Measurements from ENCODE around the gene GNG10.
"Not testable (repeated sequence)": the region's sequence is repeated elsewhere in the genome, so short reads cannot be mapped to it uniquely, and the experiment has no call there.

Gene GNG10

DNA sequence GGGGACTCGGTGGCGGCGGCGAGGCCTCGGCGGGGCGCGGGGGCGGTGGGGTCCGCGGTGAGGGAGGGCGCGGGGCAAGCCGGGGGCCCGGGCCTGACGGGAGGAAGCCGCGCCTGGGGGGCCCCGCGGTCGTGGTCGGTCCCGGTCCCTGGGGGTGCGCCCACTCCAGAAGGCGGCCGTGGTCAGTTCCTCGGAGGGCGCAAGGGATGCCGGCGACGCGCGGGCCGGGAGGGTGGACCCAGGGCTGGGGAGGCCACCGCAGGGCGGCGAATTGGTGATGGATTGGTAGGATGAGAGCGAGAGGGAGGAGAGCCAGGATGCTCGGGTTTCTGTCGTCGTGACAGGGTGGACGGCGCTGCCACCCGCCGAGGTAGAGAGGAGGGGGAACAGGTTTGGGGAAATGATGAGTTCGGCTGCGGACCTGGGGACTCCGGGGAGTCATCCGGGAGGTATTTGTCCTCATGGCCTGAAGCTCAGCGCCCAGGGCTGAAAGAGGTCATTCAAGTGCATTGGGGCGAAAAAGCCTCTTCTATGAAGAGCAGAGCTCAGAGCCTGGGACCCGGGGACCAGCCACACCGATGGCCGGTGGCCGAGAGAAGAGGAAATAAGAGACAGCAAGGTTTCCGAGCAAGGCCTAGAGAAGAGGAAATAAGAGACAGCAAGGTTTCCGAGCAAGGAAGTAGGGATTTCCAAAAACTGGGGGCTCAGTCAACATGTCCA is 557 bp downstream of the GNG10 start:
- Histone ChIP-seq H3K4me3 (peak overlapping the region; percentile 78 to 96 (median 87)), H3K9me3 (replicated peaks in 1 of 11) (no peaks in the 10 kb centered on the region), H3K36me3 (peaks cover 16 to 33% (median 29%) of the 10 kb centered on the region in 11 experiments), H4K20me1 (peaks cover 11 to 40% (median 33%) of the 10 kb centered on the region in 11 experiments; a peak in 16 of 22 replicates), H3K27me3 (no peaks in the 10 kb centered on the region), H3K4me2 (peak overlapping the region; percentile 77 to 99 (median 93)), H3K27ac (peak overlapping the region; percentile 78 to 93 (median 86)), H3K4me1 (peaks cover 19 to 46% (median 26%) of the 10 kb centered on the region in 10 experiments), H3K9ac (peak overlapping the region; percentile 82 to 93 (median 91))
- TF ChIP-seq Cebpa-rat (IDR thresholded peaks at IDR 0.05), result no peak

- Histone ChIP-seq H3K9me3 (replicated peaks in 1 of 11) (no peaks in the 10 kb centered on the region), H3K9ac (peak overlapping the region; percentile 82 to 93 (median 91)), H3K4me2 (peak overlapping the region; percentile 77 to 99 (median 93)), H3K4me1 (peaks cover 19 to 46% (median 26%) of the 10 kb centered on the region in 10 experiments), H3K4me3 (peak overlapping the region; percentile 78 to 96 (median 87)), H4K20me1 (peaks cover 11 to 48% (median 33%) of the 10 kb centered on the region in 11 experiments; a peak in 16 of 22 replicates), H3K27me3 (no peaks in the 10 kb centered on the region), H3K36me3 (peaks cover 24 to 41% (median 37%) of the 10 kb centered on the region in 11 experiments), H3K27ac (peak overlapping the region; percentile 78 to 93 (median 86))
- TF ChIP-seq Cebpa-rat (IDR thresholded peaks at IDR 0.05), result no peak
Observed at GRCh38 chr9:111662576-111663300, 1.3 kb downstream of the GNG10 start.

GRCh38 chr9:111663301-111663823 is 2.0 kb downstream of the GNG10 start:
- Histone ChIP-seq H3K4me2 (peak overlapping the region; percentile 77 to 99 (median 93)), H3K9me3 (replicated peaks in 1 of 11) (no peaks in the 10 kb centered on the region), H4K20me1 (peaks cover 11 to 54% (median 33%) of the 10 kb centered on the region in 11 experiments; a peak in 16 of 22 replicates), H3K4me3 (peak overlapping the region; percentile 78 to 96 (median 87); a peak in 17 of 20 replicates), H3K27me3 (no peaks in the 10 kb centered on the region), H3K36me3 (peaks cover 30 to 45% (median 41%) of the 10 kb centered on the region in 11 experiments), H3K9ac (peak overlapping the region; percentile 82 to 93 (median 91)), H3K27ac (peak overlapping the region in 9 of 11 experiments; percentile 30 to 93 (median 86); a peak in 16 of 22 replicates), H3K4me1 (peaks cover 19 to 46% (median 26%) of the 10 kb centered on the region in 10 experiments)
- TF ChIP-seq Cebpa-rat (IDR thresholded peaks at IDR 0.05), result no peak

GRCh38 chr9:111668026-111668573 is 6.7 kb downstream of the GNG10 start:
- H3K9ac ChIP-seq, result no peak overlapping the region
- H3K27ac ChIP-seq, result no peak overlapping the region
- no peak for TF ChIP-seq Cebpa-rat (IDR thresholded peaks at IDR 0.05)
- no peaks in the 10 kb centered on the region for H3K27me3 ChIP-seq
- H3K4me1 ChIP-seq, result peaks cover 6 to 16% (median 12%) of the 10 kb centered on the region in 10 experiments
- no peak overlapping the region for H3K4me2 ChIP-seq
- H3K4me3 ChIP-seq, result no peak overlapping the region
- H3K36me3 ChIP-seq, result peaks cover 53 to 86% (median 71%) of the 10 kb centered on the region in 11 experiments
- peaks cover 8 to 72% (median 29%) of the 10 kb centered on the region in 11 experiments; a peak in 16 of 22 replicates for H4K20me1 ChIP-seq
- H3K9me3 ChIP-seq (replicated peaks in 1 of 11), result no peaks in the 10 kb centered on the region

DNA sequence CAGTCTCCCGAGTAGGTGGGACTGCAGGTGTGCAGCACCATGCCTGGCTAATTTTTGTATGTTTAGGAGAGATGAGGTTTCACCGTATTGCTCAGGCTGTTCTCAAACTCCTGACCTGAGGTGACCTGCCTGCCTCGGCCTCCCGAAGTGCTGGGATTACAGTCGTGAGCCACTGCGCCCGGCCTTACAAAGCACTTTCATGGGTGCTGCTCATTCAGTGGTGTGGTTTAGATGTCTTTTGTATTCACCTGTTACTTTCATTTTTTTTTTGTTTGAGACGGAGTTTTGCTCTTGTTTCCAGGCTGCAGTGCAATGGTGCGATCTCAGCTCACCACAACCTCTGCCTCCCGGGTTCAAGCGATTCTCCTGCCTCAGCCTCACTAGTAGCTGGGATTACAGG is 7.2 kb downstream of the GNG10 start:
- not testable (repeated sequence) for H3K9ac ChIP-seq; H3K4me2 ChIP-seq; H3K9me3 ChIP-seq (replicated peaks in 1 of 11); H3K4me3 ChIP-seq; H3K27me3 ChIP-seq; H3K27ac ChIP-seq
- Histone ChIP-seq H3K36me3 (peaks cover 58 to 91% (median 73%) of the 10 kb centered on the region in 11 experiments), H4K20me1 (peaks cover 5 to 72% (median 24%) of the 10 kb centered on the region in 11 experiments; a peak in 15 of 22 replicates), H3K4me1 (peaks cover under 1 to 11% (median 7%) of the 10 kb centered on the region in 10 experiments; a peak in 17 of 20 replicates)

DNA sequence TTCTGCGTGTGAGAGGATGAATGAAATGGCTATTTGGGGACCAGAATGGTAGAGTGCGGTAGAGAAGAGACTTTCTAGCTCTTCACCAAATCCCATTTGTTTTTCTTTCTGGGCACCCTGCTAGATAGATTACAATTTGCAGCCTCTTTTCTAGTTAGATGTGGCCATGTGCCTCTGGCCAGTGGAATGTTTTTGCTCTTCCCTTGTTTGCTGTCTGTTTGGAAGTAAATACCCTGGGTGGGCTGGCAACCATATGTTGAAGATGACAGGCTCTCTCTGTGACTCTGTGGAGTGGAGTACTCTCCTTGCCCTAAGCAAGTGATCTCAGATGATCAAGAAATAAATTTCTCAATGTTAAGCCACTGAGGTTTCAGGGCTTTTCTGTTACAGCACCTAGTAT is 12.9 kb downstream of the GNG10 start:
- no peaks in the 10 kb centered on the region for H3K4me1 ChIP-seq
- H3K9ac ChIP-seq, result no peak overlapping the region
- H3K27me3 ChIP-seq, result no peaks in the 10 kb centered on the region
- TF ChIP-seq Cebpa-rat (IDR thresholded peaks at IDR 0.05), result no peak
- H3K27ac ChIP-seq, result no peak overlapping the region
- H3K9me3 ChIP-seq (replicated peaks in 1 of 11), result peaks cover 0 to 9% (median under 1%) of the 10 kb centered on the region in 11 experiments; a peak in 8 of 22 replicates
- no peak overlapping the region for H3K4me3 ChIP-seq
- H3K4me2 ChIP-seq, result no peak overlapping the region
- H4K20me1 ChIP-seq, result peaks cover 0 to 20% (median 0%) of the 10 kb centered on the region in 11 experiments; a peak in 3 of 22 replicates
- peaks cover 41 to 90% (median 61%) of the 10 kb centered on the region in 11 experiments for H3K36me3 ChIP-seq

DNA sequence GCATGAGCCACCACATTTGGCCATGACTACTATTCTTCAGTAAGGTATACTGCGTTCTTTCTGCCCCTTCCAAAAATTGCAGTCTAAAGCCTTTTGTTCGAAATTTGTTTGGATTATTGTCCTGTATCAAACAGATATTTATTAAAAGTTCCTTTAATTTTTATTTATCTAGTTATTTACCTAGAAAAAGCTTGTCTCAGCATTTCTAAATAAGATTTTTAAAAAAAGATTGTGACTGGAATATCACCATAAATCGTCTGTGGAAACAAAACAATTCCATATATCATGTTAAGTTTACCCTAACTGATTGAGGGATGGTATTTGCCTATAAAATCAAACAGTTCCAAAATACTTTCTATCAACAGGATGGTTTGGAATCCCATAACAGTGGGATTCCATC is 14.7 kb downstream of the GNG10 start:
- Histone ChIP-seq H3K4me1 (no peaks in the 10 kb centered on the region), H3K9ac (no peak overlapping the region), H3K27me3 (no peaks in the 10 kb centered on the region), H4K20me1 (peaks cover 0 to 14% (median 0%) of the 10 kb centered on the region in 11 experiments; a peak in 1 of 22 replicates), H3K4me2 (no peak overlapping the region), H3K4me3 (no peak overlapping the region), H3K9me3 (replicated peaks in 1 of 11) (peaks cover 0 to 24% (median 14%) of the 10 kb centered on the region in 11 experiments; a peak in 12 of 22 replicates), H3K36me3 (peaks cover 48 to 95% (median 67%) of the 10 kb centered on the region in 11 experiments), H3K27ac (no peak overlapping the region)
- no peak for TF ChIP-seq Cebpa-rat (IDR thresholded peaks at IDR 0.05)

GRCh38 chr9:111678293-111678692 is 16.9 kb downstream of the GNG10 start:
- H3K4me1 ChIP-seq, result peaks cover 0 to 13% (median 0%) of the 10 kb centered on the region in 10 experiments; a peak in 4 of 20 replicates
- H3K36me3 ChIP-seq, result peaks cover 43 to 89% (median 60%) of the 10 kb centered on the region in 11 experiments
- no peak overlapping the region for H3K4me3 ChIP-seq
- H3K27ac ChIP-seq, result no peak overlapping the region
- no peak overlapping the region for H3K4me2 ChIP-seq
- no peaks in the 10 kb centered on the region for H3K27me3 ChIP-seq
- no peak for TF ChIP-seq Cebpa-rat (IDR thresholded peaks at IDR 0.05)
- H4K20me1 ChIP-seq, result 0 out of 22 replicates have a peak, but pooled peaks cover 0 to 7% (median 0%) of the 10 kb centered on the region in 11 experiments
- no peak overlapping the region for H3K9ac ChIP-seq
- peaks cover 0 to 25% (median 15%) of the 10 kb centered on the region in 11 experiments; a peak in 13 of 22 replicates for H3K9me3 ChIP-seq (replicated peaks in 1 of 11)

Measured in BLaER1 treated with 17β-estradiol and CSF1 and Interleukin-3, amounts not matched to agents 10 nM and 100 nM (cell line).